Fibroblast of skin of right biceps (primary cell): ENCODE data around the gene ARHGAP26.
A peak's percentile ranks its signal among the peaks of the same experiment; 100 is the strongest.

Experiments
- DNase-seq: peaks from one replicate; pipeline ENCODE4 v3.0.0-alpha.2; 2013

ARHGAP26 gene

GRCh38 chr5:143001764-143002351 is 231.7 kb downstream of the ARHGAP26 start:
- DNase-seq = peak; percentile 76

GRCh38 chr5:143002459-143003327 is 232.5 kb downstream of the ARHGAP26 start:
- peak; percentile 90 for DNase-seq

GRCh38 chr5:143003328-143003636 is 233.1 kb downstream of the ARHGAP26 start:
- DNase-seq = no peak

- DNase-seq = peak; percentile 46
These were observed 234.4 kb downstream of the ARHGAP26 start for GRCh38 chr5:143004361-143005145.

- DNase-seq = no peak
These were observed 236.3 kb downstream of the ARHGAP26 start for GRCh38 chr5:143006501-143006900.

- DNase-seq = no peak
These were observed 237.9 kb downstream of the ARHGAP26 start for GRCh38 chr5:143008032-143008431.

- DNase-seq = peak; percentile 92
These were observed 238.8 kb downstream of the ARHGAP26 start for GRCh38 chr5:143008809-143009521.

- no peak for DNase-seq
These were observed 240.2 kb downstream of the ARHGAP26 start for GRCh38 chr5:143010351-143010750.

GRCh38 chr5:143011585-143011984 is 241.4 kb downstream of the ARHGAP26 start:
- DNase-seq = peak; percentile 82

GRCh38 chr5:143013176-143013891 is 243.2 kb downstream of the ARHGAP26 start:
- DNase-seq = no peak

GRCh38 chr5:143014017-143014651 is 244.0 kb downstream of the ARHGAP26 start:
- peak; percentile 18 for DNase-seq

- DNase-seq = peak; percentile 48
These were observed 246.8 kb downstream of the ARHGAP26 start for GRCh38 chr5:143016777-143017516.

- no peak for DNase-seq
These were observed 247.4 kb downstream of the ARHGAP26 start for GRCh38 chr5:143017541-143017940.

GRCh38 chr5:143017992-143018391 is 247.8 kb downstream of the ARHGAP26 start:
- DNase-seq = no peak

- DNase-seq = no peak
These were observed 249.0 kb downstream of the ARHGAP26 start for GRCh38 chr5:143019157-143019556.

GRCh38 chr5:143019614-143020515 is 249.7 kb downstream of the ARHGAP26 start:
- no peak for DNase-seq

- DNase-seq = no peak
These were observed 251.4 kb downstream of the ARHGAP26 start for GRCh38 chr5:143021595-143021994.

- DNase-seq = no peak
These were observed 253.4 kb downstream of the ARHGAP26 start for GRCh38 chr5:143023411-143024096.

- DNase-seq = no peak
These were observed 254.2 kb downstream of the ARHGAP26 start for GRCh38 chr5:143024228-143024920.
